IMR-90 (cell line): ENCODE results near the gene CLASP1. TPM values are rescaled to one million over a fixed set of nuclear protein-coding genes. Genes with fewer than 3 reads are reported as not detected.

ENCODE experiments used
- ATAC-seq: fragments of 200-7000 bp; cut with Tn5 transposase; 2 replicates; pipeline ENCODE4 v1.9.1; 2020; ENCODE audit warnings: low read depth, mild to moderate bottlenecking, moderate library complexity
- BruUV-seq: library from RNA; stranded (reverse); fragments of 400-500 nt; replicated peaks from 2 replicates; lab custom pipeline; 2021; lab: Mats Ljungman, UMichigan
- CTCF ChIA-PET: fragments of 300-600 bp; formaldehyde crosslinking; extraction: SDS; loops from one replicate; lab custom pipeline; 2021; ENCODE audit warnings: antibody characterized with exemption; lab: Yijun Ruan, JAX
- POLR2A ChIA-PET: fragments of 300-600 bp; sonication (Branson Sonifier 250); formaldehyde crosslinking; loops from one replicate; lab custom pipeline; 2022; ENCODE audit warnings: antibody characterized with exemption; ENCODE audit not compliant: unreplicated experiment; lab: Charles Lee
- DNase-seq: peaks from one replicate; pipeline ENCODE4 v3.0.0; 2013
- H2AFZ ChIP-seq: replicated peaks from 2 replicates; pipeline ENCODE3; 2013; ENCODE audit warnings: low read length, mild to moderate bottlenecking; ENCODE audit not compliant: poor library complexity
- H2AK5ac ChIP-seq: 2 replicates; pipeline ENCODE4 v1.6.1; 2013; ENCODE audit warnings: low read depth, low read length, inconsistent platforms
- H2AK9ac ChIP-seq: replicated peaks from 2 replicates; pipeline ENCODE3; 2013; ENCODE audit warnings: mild to moderate bottlenecking, low read depth, low read length, moderate library complexity; ENCODE audit not compliant: poor library complexity
- H2BK120ac ChIP-seq: 2 replicates; pipeline ENCODE4 v1.6.1; 2013; ENCODE audit warnings: low read depth, low read length, inconsistent platforms
- H2BK15ac ChIP-seq: 3 replicates; pipeline ENCODE4 v1.6.1; 2013; ENCODE audit warnings: low read depth, low read length, inconsistent platforms
- H2BK20ac ChIP-seq: 2 replicates; pipeline ENCODE4 v1.6.1; 2013; ENCODE audit warnings: low read depth, mild to moderate bottlenecking, inconsistent platforms, low read length, moderate library complexity
- H2BK5ac ChIP-seq: 2 replicates; pipeline ENCODE4 v1.6.1; 2013; ENCODE audit warnings: mild to moderate bottlenecking, low read depth, low read length, inconsistent platforms; ENCODE audit not compliant: poor library complexity, severe bottlenecking
- H3K14ac ChIP-seq: replicated peaks from 2 replicates; pipeline ENCODE4 v1.6.1; 2013; ENCODE audit warnings: low read depth, low read length, inconsistent platforms
- H3K18ac ChIP-seq: 2 replicates; pipeline ENCODE4 v1.6.1; 2013; ENCODE audit warnings: low read depth, low read length, control low read depth
- H3K23ac ChIP-seq: 2 replicates; pipeline ENCODE4 v1.6.1; 2013; ENCODE audit warnings: low read depth, low read length, inconsistent platforms
- H3K27ac ChIP-seq: 2 replicates; pipeline ENCODE4 v1.5.1; 2013; ENCODE audit warnings: mild to moderate bottlenecking, control low read depth, low read length; ENCODE audit not compliant: insufficient read depth
- H3K27me3 ChIP-seq: 2 replicates; pipeline ENCODE4 v1.6.1; 2013; ENCODE audit warnings: low read length; ENCODE audit not compliant: control insufficient read depth, insufficient read depth
- H3K36me3 ChIP-seq: 2 replicates; pipeline ENCODE4 v1.6.1; 2013; ENCODE audit warnings: low read length, mixed read lengths; ENCODE audit not compliant: control insufficient read depth, insufficient read depth
- H3K4ac ChIP-seq: 2 replicates; pipeline ENCODE4 v1.6.1; 2013; ENCODE audit warnings: low read depth, low read length, inconsistent platforms
- H3K4me1 ChIP-seq: 2 replicates; pipeline ENCODE4 v1.6.1; 2013; ENCODE audit warnings: low read length, mixed read lengths; ENCODE audit not compliant: control insufficient read depth, insufficient read depth
- H3K4me2 ChIP-seq: 2 replicates; pipeline ENCODE4 v1.6.1; 2013; ENCODE audit warnings: low read depth, mild to moderate bottlenecking, control low read depth, low read length, moderate library complexity
- H3K4me3 ChIP-seq: 2 replicates; pipeline ENCODE4 v1.5.1; 2013; ENCODE audit warnings: low read depth, mild to moderate bottlenecking, control low read depth, low read length, moderate library complexity; ENCODE audit not compliant: insufficient read depth
- H3K56ac ChIP-seq: 2 replicates; pipeline ENCODE4 v1.6.1; 2013; ENCODE audit warnings: low read length, inconsistent platforms; ENCODE audit not compliant: insufficient read depth; ENCODE audit errors: extremely low read depth
- H3K79me1 ChIP-seq, 2 experiments: 2 replicates each; pipeline ENCODE4 v1.6.1; 2013; ENCODE audit warnings: low read length in 2 of 2, inconsistent platforms in 1 of 2, low read depth in 1 of 2
- H3K9ac ChIP-seq: 2 replicates; pipeline ENCODE4 v1.6.1; 2013; ENCODE audit warnings: low read depth, low read length, control low read depth
- H3K9me1 ChIP-seq: 2 replicates; pipeline ENCODE4 v1.6.1; 2013; ENCODE audit warnings: low read length, inconsistent platforms; ENCODE audit not compliant: insufficient read depth
- H3K9me3 ChIP-seq: 2 replicates; pipeline ENCODE4 v1.6.1; 2013; ENCODE audit warnings: low read length; ENCODE audit not compliant: control insufficient read depth, insufficient read depth
- H4K20me1 ChIP-seq: 2 replicates; pipeline ENCODE4 v1.6.1; 2013; ENCODE audit warnings: low read length, inconsistent platforms; ENCODE audit not compliant: insufficient read depth
- H4K5ac ChIP-seq: 2 replicates; pipeline ENCODE4 v1.6.1; 2013; ENCODE audit warnings: mild to moderate bottlenecking, low read depth, low read length, control low read depth
- H4K8ac ChIP-seq, 2 experiments: 2 replicates each; pipeline ENCODE4 v1.6.1; 2013; ENCODE audit warnings: low read depth in 2 of 2, low read length in 2 of 2, control low read depth in 1 of 2, inconsistent platforms in 1 of 2
- H4K91ac ChIP-seq: 2 replicates; pipeline ENCODE4 v1.6.1; 2013; ENCODE audit warnings: low read depth, low read length, inconsistent platforms; ENCODE audit not compliant: insufficient read depth
- BHLHE40 ChIP-seq: fragments of 150-350 bp; IDR thresholded peaks from 2 replicates; pipeline ENCODE4 v1.6.1; 2016; ENCODE audit warnings: mild to moderate bottlenecking, low read depth, low read length
- CTCF ChIP-seq: conservative IDR thresholded peaks from 2 replicates; pipeline ENCODE4 v1.5.1; 2012; ENCODE audit warnings: mild to moderate bottlenecking, low read depth, low read length, improper control_type of control experiment
- MAFK ChIP-seq: IDR thresholded peaks from 2 replicates; pipeline ENCODE4 v1.6.1; 2012; ENCODE audit warnings: low read depth, low read length, improper control_type of control experiment
- MAZ ChIP-seq: IDR thresholded peaks from 2 replicates; pipeline ENCODE4 v1.6.1; 2012; ENCODE audit warnings: low read depth, mild to moderate bottlenecking, low read length, improper control_type of control experiment, moderate library complexity, borderline replicate concordance
- RFX5 ChIP-seq: IDR thresholded peaks from 2 replicates; pipeline ENCODE4 v1.8.0; 2012; ENCODE audit warnings: low read depth, mild to moderate bottlenecking, low read length, moderate library complexity
- USF2 ChIP-seq: fragments of 150-350 bp; IDR thresholded peaks from 2 replicates; pipeline ENCODE4 v1.6.1; 2017; ENCODE audit warnings: mild to moderate bottlenecking, antibody characterized with exemption, low read length, low read depth
- WGBS, 2 experiments: methylation state at CpG; one replicate each; pipeline versions ENCODE4 v1.1.5 to v1.1.7; 2013; ENCODE audit warnings: missing lambda C conversion rate in 2 of 2; ENCODE audit not compliant: insufficient read length in 1 of 2; ENCODE audit errors: extremely low coverage in 2 of 2; 5-methylcytosine and 5-hydroxymethylcytosine counted together
- dilution Hi-C: fragments of 300-500 bp; cut with HindIII; formaldehyde crosslinking; loops from one replicate; pipeline ENCODE4 v1.14.3; 2018; ENCODE audit warnings: low sequenced_read_pairs; ENCODE audit not compliant: unreplicated experiment
- in situ Hi-C: fragments of 300-500 bp; cut with MboI; formaldehyde crosslinking; loops from 3 replicates; pipeline ENCODE4 v1.14.3; 2019; ENCODE audit warnings: low sequenced_read_pairs, inconsistent platforms, mixed read lengths
- intact Hi-C: fragments of 100-400 bp; cut with micrococcal nuclease; formaldehyde crosslinking; loops from 2 replicates; pipeline ENCODE4 v1.10.0; 2022
- polyA plus RNA-seq, 3 experiments: library from polyadenylated mRNA; depleted of rRNA; stranded (reverse); fragments of >200 nt; gene quantifications; 2 replicates each; pipeline ENCODE4 v1.2.3, GENCODE V29; 2012; ENCODE audit warnings: low replicate concordance in 1 of 3
- total RNA-seq: library from RNA; depleted of rRNA; stranded (reverse); fragments of >200 nt; gene quantifications from 2 replicates; pipeline ENCODE4 v1.2.3, GENCODE V29; 2012

CLASP1 gene
- total and polyA plus RNA-seq, 2 of the 4 experiments (the other 2 are of a cell fraction): 12.3 to 33.7 TPM

GRCh38 chr2:121696410-121696930 is 47.2 kb upstream of the CLASP1 start:
- Histone ChIP-seq H3K79me1 (no peaks in the 10 kb centered on the region), H3K56ac (no peak overlapping the region), H4K91ac (no peak overlapping the region), H3K4ac (no peak overlapping the region), H3K36me3 (no peaks in the 10 kb centered on the region), H2BK120ac (no peak overlapping the region), H3K9me1 (peaks cover 21% of the 10 kb centered on the region), H3K4me3 (no peak overlapping the region), H3K23ac (no peak overlapping the region), H3K14ac (no peak overlapping the region), H4K8ac (no peak overlapping the region), H2BK5ac (no peak overlapping the region), H4K5ac (no peak overlapping the region), H2BK20ac (no peak overlapping the region), H3K18ac (no peak overlapping the region), H2BK15ac (no peak overlapping the region), H3K27me3 (peaks cover 2% of the 10 kb centered on the region; the same call in 1 of the 2 replicates), H2AK5ac (no peak overlapping the region), H3K9me3 (no peaks in the 10 kb centered on the region), H3K4me2 (no peak overlapping the region), H4K20me1 (no peaks in the 10 kb centered on the region; the same call in 1 of the 2 replicates), H2AFZ (peak overlapping the region; percentile 13), H2AK9ac (no peak overlapping the region), H3K27ac (no peak overlapping the region), H3K4me1 (peaks cover 10% of the 10 kb centered on the region), H3K9ac (no peak overlapping the region)
- no peak for ATAC-seq
- TF ChIP-seq CTCF (no peak), MAFK (no peak), RFX5 (no peak), BHLHE40 (no peak), MAZ (no peak), USF2 (no peak)
- BruUV-seq: no TSS peak
- in situ Hi-C loops: no loop called here
- 60% methylated on average over 2 of the region's 7 CpGs; no CpG with 5 or more reads in 1 of the 2 experiments for WGBS, 2 experiments
- intact Hi-C loops: loop anchor here (5.0 kb wide), 1 partner anchor 44 kb away; no protein-coding TSS in a partner anchor
- ChIA-PET CTCF (no interaction called here), POLR2A (no interaction called here)
- dilution Hi-C loops: no loop called here
- no peak for DNase-seq
